ENCODE data around the gene LIG4. TPM values are rescaled to one million over a fixed set of nuclear protein-coding genes. Genes with fewer than 3 reads are reported as not detected.
A peak's percentile ranks its signal among the peaks of the same experiment; 100 is the strongest.

LIG4 gene
- total RNA-seq (9.3 TPM), polyA plus RNA-seq (ENCODE audit: insufficient read depth, low read depth, low replicate concordance) (5.9 TPM)
- long read RNA-seq, donor 1, full-length matches to known transcripts = 2 of 2 reads
- long read RNA-seq, donor 1, partial matches to known transcripts = 0 of 2 reads
- long read RNA-seq, donor 1, other reads (novel, unspliced or antisense) = 0 of 2 reads
- long read RNA-seq, donor 2, full-length matches to known transcripts = 5 of 5 reads
- long read RNA-seq, donor 2, partial matches to known transcripts = 0 of 5 reads
- long read RNA-seq, donor 2, other reads (novel, unspliced or antisense) = 0 of 5 reads
- long read RNA-seq, donor 3, full-length matches to known transcripts = 6 of 6 reads
- long read RNA-seq, donor 3, partial matches to known transcripts = 0 of 6 reads
- long read RNA-seq, donor 3, other reads (novel, unspliced or antisense) = 0 of 6 reads
- long read RNA-seq, donor 4, full-length matches to known transcripts = 2 of 2 reads
- long read RNA-seq, donor 4, partial matches to known transcripts = 0 of 2 reads
- long read RNA-seq, donor 4, other reads (novel, unspliced or antisense) = 0 of 2 reads
- long read RNA-seq, donor 5, full-length matches to known transcripts = 1 of 1 reads
- long read RNA-seq, donor 5, partial matches to known transcripts = 0 of 1 reads
- long read RNA-seq, donor 5, other reads (novel, unspliced or antisense) = 0 of 1 reads
- long read RNA-seq, donor 6, full-length matches to known transcripts = 10 of 10 reads
- long read RNA-seq, donor 6, partial matches to known transcripts = 0 of 10 reads
- long read RNA-seq, donor 6, other reads (novel, unspliced or antisense) = 0 of 10 reads
- long read RNA-seq, donor 7, full-length matches to known transcripts = 3 of 5 reads
- long read RNA-seq, donor 7, partial matches to known transcripts = 0 of 5 reads
- long read RNA-seq, donor 7, other reads (novel, unspliced or antisense) = 2 of 5 reads
- long read RNA-seq, donor 8, full-length matches to known transcripts = 5 of 5 reads
- long read RNA-seq, donor 8, partial matches to known transcripts = 0 of 5 reads
- long read RNA-seq, donor 8, other reads (novel, unspliced or antisense) = 0 of 5 reads
- long read RNA-seq, donor 9 = 0 reads
- long read RNA-seq, donor 10, full-length matches to known transcripts = 1 of 1 reads
- long read RNA-seq, donor 10, partial matches to known transcripts = 0 of 1 reads
- long read RNA-seq, donor 10, other reads (novel, unspliced or antisense) = 0 of 1 reads

DNA sequence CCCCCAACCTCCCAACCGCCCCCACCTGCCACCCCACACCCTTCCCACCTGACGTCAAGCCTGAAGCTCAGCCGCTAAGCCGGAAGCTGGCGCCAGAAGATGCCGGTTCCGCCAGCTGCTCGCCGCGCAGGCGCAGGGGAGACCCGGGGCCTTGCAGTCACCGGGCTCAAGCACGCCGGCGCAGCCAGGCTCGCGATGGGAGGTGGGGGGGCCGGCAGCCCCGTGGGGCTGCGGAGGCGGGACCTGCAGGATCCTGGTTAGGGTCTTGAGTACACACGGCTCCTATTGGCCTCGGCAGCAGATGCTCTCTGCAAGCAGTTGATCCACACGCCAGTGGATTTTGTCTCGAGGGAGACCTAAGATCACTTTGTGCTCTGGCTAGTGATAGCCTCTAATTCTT is at the start of gene LIG4:
LIG4 (minus strand) TSS at position 101 of the 400 bp plus-strand sequence. CDS start 4,268 bp downstream, outside the sequence.
- peaks cover 0 to 12% (median 7%) of the 10 kb centered on the region in 3 donors for H3K4me1 ChIP-seq (ENCODE audit: control insufficient read depth in 2 of 3, insufficient read depth in 2 of 3, low read depth in 1 of 3, low read length in 3 of 3)
- TF ChIP-seq CTCF (IDR thresholded peaks at IDR 0.05; ENCODE audit: borderline replicate concordance, extremely low read depth, insufficient read depth) = no peak
- peak within 1 kb of the TSS; percentile 43 to 70 (median 68) for H3K9ac ChIP-seq (ENCODE audit: low read length in 3 of 3)
- H3K27me3 ChIP-seq (ENCODE audit: control insufficient read depth, insufficient read depth, low read length) = no peaks in the 10 kb centered on the region
- H3K27ac ChIP-seq (ENCODE audit: low read depth in 2 of 2, low read length in 2 of 2) = peak within 1 kb of the TSS; percentile 25 to 60
- H3K36me3 ChIP-seq (ENCODE audit: control insufficient read depth in 2 of 3, insufficient read depth in 3 of 3, low read length in 3 of 3) = peaks cover 0 to 4% (median 2%) of the 10 kb centered on the region in 3 donors
- DNase-seq (peak; percentile 96 to 98 (median 97)), FAIRE-seq (no peak)
- no peaks in the 10 kb centered on the region for H3K9me3 ChIP-seq (ENCODE audit: control insufficient read depth in 2 of 3, insufficient read depth in 1 of 3, low read length in 3 of 3)
- intact Hi-C loops (cut with DNase I) = no loop called here
- peak within 1 kb of the TSS; percentile 72 to 80 (median 79) for H3K4me3 ChIP-seq (ENCODE audit: low read length in 3 of 3)

DNA sequence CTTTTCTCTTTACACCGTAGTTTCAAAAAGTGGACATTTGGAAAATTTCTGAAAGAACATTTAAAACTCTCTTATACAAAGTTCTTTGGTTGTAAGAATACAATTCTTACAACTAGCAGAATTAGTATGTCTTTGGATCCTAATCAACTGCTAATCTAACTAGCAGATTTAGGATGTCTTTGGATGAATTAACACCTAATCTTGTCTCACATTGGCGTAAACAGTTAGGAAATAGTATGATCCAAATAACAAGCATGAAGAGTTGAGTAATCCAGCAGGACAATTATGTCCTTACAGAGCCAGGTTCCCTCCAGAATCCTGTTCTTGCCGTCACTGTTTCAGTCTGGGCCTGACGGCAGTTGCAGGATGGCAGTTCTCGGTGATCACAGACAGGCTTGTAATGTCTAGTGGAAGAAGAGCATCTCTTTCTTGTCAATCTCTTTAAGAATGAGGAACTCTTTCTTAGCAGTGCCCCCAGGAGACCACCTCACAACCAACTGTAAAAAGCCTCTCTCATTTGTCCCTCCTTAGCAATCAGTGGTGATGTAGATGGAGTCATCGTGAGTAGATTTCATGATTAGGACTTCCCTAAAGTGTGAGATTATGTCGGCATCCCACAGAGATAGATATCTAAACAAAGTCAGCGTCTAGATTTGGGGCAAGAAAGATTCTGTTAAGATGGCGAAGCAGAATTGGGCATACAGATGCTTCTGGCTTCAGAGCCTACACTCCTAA is 48.5 kb upstream of the LIG4 start:
- Histone ChIP-seq H3K9me3 (ENCODE audit: control insufficient read depth in 2 of 3, insufficient read depth in 1 of 3, low read length in 3 of 3) (no peaks in the 10 kb centered on the region), H3K36me3 (ENCODE audit: control insufficient read depth in 2 of 3, insufficient read depth in 3 of 3, low read length in 3 of 3) (no peaks in the 10 kb centered on the region), H3K27me3 (ENCODE audit: control insufficient read depth, insufficient read depth, low read length) (no peaks in the 10 kb centered on the region), H3K4me1 (ENCODE audit: control insufficient read depth in 2 of 3, insufficient read depth in 2 of 3, low read depth in 1 of 3, low read length in 3 of 3) (no peaks in the 10 kb centered on the region), H3K9ac (ENCODE audit: low read length in 3 of 3) (no peak overlapping the region), H3K4me3 (ENCODE audit: low read length in 3 of 3) (no peak overlapping the region), H3K27ac (ENCODE audit: low read depth in 2 of 2, low read length in 2 of 2) (no peak overlapping the region)
- intact Hi-C loops (cut with DNase I) = no loop called here
- no peak for TF ChIP-seq CTCF (IDR thresholded peaks at IDR 0.05; ENCODE audit: borderline replicate concordance, extremely low read depth, insufficient read depth)
- DNase-seq (no peak), FAIRE-seq (no peak)

DNA sequence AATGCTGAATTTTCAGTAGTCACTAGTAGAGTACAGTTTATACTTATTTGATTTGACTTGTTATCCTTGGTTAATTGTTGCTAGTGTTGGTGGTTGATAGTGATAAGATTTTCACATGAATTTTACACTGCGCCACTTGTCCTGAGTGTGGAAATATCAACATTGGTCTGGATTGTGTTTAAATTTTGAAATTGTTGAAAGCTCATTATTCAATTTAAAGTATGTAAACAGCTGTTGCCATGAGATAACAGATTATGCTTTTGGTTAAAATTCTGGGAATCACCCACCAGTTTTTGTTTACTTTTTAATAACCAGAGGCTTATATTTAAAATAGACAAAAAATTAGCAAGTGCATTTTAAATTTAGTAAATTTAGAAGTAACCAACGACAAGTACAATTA is 41.9 kb upstream of the LIG4 start:
- no peaks in the 10 kb centered on the region for H3K36me3 ChIP-seq (ENCODE audit: control insufficient read depth in 2 of 3, insufficient read depth in 3 of 3, low read length in 3 of 3)
- H3K27me3 ChIP-seq (ENCODE audit: control insufficient read depth, insufficient read depth, low read length) = no peaks in the 10 kb centered on the region

More for the DNA sequence above, 41.9 kb upstream of the LIG4 start:
- Histone ChIP-seq H3K9ac (ENCODE audit: low read length in 3 of 3) (no peak overlapping the region), H3K27ac (ENCODE audit: low read depth in 2 of 2, low read length in 2 of 2) (no peak overlapping the region), H3K4me1 (ENCODE audit: control insufficient read depth in 2 of 3, insufficient read depth in 2 of 3, low read depth in 1 of 3, low read length in 3 of 3) (no peaks in the 10 kb centered on the region), H3K9me3 (ENCODE audit: control insufficient read depth in 2 of 3, insufficient read depth in 1 of 3, low read length in 3 of 3) (peaks cover 0 to 2% (median 0%) of the 10 kb centered on the region in 3 donors), H3K4me3 (ENCODE audit: low read length in 3 of 3) (no peak overlapping the region)
- FAIRE-seq (no peak), DNase-seq (no peak)
- intact Hi-C loops (cut with DNase I) = no loop called here
- TF ChIP-seq CTCF (IDR thresholded peaks at IDR 0.05; ENCODE audit: borderline replicate concordance, extremely low read depth, insufficient read depth) = no peak
